ENCODE results near the gene ALK. TPM values are rescaled to one million over a fixed set of nuclear protein-coding genes. Genes with fewer than 3 reads are reported as not detected.

The ALK gene
- total RNA-seq, 4 donors from 2014 or later = 0.85 to 2.4 (median 1.8) TPM

- TF ChIP-seq CTCF (IDR thresholded peaks at IDR 0.05; ENCODE audit: low read depth) = no peak
These were observed 49.8 kb downstream of the ALK start for GRCh38 chr2:29871541-29871940.

DNA sequence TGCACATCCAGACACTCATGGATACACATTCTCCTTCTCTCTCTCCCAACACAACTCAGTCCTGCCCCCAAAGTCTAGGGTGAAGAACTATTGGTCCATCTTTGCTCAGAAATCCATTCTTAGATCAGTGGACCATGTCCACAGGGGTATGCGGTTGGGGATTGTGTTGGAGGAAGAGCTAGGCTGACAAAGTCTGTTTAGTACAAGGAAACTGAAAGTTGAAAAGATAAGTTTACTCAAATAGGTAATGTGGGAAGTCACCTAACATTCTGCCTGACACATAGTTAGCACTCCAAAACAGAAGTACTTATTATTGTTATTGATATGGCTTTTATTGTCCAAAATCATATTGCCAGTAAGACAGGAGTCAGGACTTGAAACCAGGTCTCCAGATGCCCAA lies 55.9 kb downstream of the ALK start:
- no peak for TF ChIP-seq CTCF (IDR thresholded peaks at IDR 0.05; ENCODE audit: low read depth)

DNA sequence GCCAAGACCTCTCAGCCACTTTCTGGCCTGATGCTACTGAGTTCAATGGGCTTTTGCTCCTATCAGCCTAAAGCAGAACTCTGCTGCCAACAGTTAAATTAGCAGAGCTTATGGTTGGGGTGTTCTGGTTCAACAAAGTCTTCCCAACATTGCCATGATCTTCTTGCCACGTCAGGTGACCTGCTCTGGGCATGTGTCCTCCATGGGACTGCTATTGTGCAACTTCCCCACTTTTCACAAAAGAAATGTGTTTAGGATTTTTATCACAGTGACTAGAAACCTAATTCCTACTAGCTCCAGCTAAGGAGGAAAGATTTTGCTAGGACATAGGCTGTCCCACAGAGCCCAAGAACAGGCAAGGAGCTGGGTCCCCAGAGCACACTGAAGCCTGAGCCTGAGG lies 56.4 kb downstream of the ALK start:
- no peak for TF ChIP-seq CTCF (IDR thresholded peaks at IDR 0.05; ENCODE audit: low read depth)

- no peak for TF ChIP-seq CTCF (IDR thresholded peaks at IDR 0.05; ENCODE audit: low read depth)
These were observed 65.3 kb downstream of the ALK start for GRCh38 chr2:29855924-29856639.

- TF ChIP-seq CTCF (IDR thresholded peaks at IDR 0.05; ENCODE audit: low read depth) = no peak
These were observed 70.6 kb downstream of the ALK start for GRCh38 chr2:29850794-29851193.

DNA sequence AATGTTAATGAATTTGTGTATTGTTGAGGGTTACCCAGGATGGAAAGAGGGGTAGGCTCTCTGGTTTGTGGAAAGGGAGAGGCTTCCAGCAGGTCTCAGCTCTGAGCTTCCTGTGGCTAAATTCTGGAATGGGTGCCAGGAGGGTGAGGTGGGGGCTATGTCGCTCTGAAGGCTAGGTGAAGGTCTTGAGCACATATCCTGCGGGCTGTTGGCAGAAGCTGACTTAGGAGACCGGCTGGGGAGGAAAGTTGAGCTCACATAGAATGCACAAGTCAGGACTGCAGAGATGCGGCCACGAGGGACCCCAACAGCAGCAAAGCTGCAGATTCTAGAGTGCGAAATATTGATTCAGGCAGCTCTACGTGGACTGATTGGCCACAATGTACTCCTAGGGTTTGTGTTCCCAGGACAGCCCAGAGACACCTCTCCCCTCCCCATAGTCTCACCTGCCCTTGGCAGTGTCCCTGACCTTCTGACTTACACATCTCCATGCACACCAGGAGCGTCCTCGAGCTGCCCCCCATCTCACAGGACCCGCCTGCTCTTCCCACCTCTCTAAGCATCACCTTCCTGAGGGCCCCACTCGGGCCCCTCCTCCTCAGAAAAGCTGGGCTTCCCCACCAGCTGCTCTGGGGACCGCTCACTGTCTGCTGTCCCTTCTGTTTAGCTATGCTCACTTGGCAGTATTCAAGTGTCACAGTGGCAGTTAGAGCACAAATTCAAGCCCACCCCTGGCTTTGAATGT lies 72.6 kb downstream of the ALK start:
- no peak for TF ChIP-seq CTCF (IDR thresholded peaks at IDR 0.05; ENCODE audit: low read depth)

DNA sequence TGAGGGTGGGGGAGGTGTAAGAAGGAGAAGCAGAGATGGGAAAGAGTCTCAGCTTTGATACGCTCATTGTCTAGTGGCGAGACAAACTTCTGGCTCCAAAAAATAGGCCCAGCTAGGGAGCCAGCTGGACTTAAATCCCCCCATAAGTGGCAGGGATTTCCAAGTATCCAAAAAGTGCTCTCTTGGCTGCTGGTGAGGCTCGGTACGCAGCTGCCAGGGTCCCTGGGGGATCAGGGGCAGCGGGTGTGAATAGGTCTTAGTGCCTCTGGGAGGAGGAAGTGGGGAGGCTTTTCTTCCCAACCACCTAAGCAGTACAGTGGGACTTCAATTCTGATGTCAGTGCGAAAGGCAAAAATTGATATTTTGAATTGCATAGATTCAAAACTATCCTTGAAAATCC lies 73.5 kb downstream of the ALK start:
- no peak for TF ChIP-seq CTCF (IDR thresholded peaks at IDR 0.05; ENCODE audit: low read depth)
